GM12891 (cell line): Measurements from ENCODE around the gene MAJIN.

ENCODE experiments used
- PAX5 ChIP-seq: IDR thresholded peaks from 2 replicates; pipeline ENCODE4 v1.6.1; 2011; ENCODE audit warnings: low read length, moderate library complexity, mild to moderate bottlenecking; ENCODE audit not compliant: insufficient read depth, severe bottlenecking
- POLR2A ChIP-seq: IDR thresholded peaks from 2 replicates; pipeline ENCODE4 v1.6.1; 2011; ENCODE audit warnings: low read depth, low read length, control low read depth
- POLR2AphosphoS5 ChIP-seq: IDR thresholded peaks from 2 replicates; pipeline ENCODE4 v1.6.1; 2011; ENCODE audit warnings: low read depth, low read length, control low read depth
- POU2F2 ChIP-seq: IDR thresholded peaks from 2 replicates; pipeline ENCODE4 v1.6.1; 2011; ENCODE audit warnings: low read depth, mild to moderate bottlenecking, control low read depth, low read length, moderate library complexity
- SPI1 ChIP-seq: IDR thresholded peaks from 2 replicates; pipeline ENCODE4 v1.6.1; 2011; ENCODE audit warnings: low read depth, low read length, control low read depth
- TAF1 ChIP-seq: IDR thresholded peaks from 2 replicates; pipeline ENCODE4 v1.6.1; 2011; ENCODE audit warnings: low read depth, low read length, control low read depth

GRCh38 chr11:65008873-65009272 is 37.0 kb upstream of the MAJIN start:
- TF ChIP-seq POLR2AphosphoS5: no peak
- TF ChIP-seq POLR2A: no peak
- TF ChIP-seq POU2F2: no peak
- no peak for TF ChIP-seq SPI1
- no peak for TF ChIP-seq TAF1
- TF ChIP-seq PAX5: no peak
